GM12878 (cell line): ENCODE measurements around the gene AGBL5. TPM values are rescaled to one million over a fixed set of nuclear protein-coding genes. Genes with fewer than 3 reads are reported as not detected.

ENCODE experiments used
- ATAC-seq: fragments of 200-7000 bp; cut with Tn5 transposase; 3 replicates; pipeline ENCODE4 v1.9.1; 2020; ENCODE audit warnings: mild to moderate bottlenecking, moderate library complexity
- BruUV-seq: library from RNA; stranded (reverse); fragments of 400-500 nt; replicated peaks from 2 replicates; lab custom pipeline; 2021; lab: Mats Ljungman, UMichigan
- CTCF ChIA-PET: fragments of 300-600 bp; sonication (Branson Sonifier 250); formaldehyde crosslinking; extraction: SDS; loops from one replicate; lab custom pipeline; 2021; ENCODE audit warnings: inconsistent platforms; lab: Yijun Ruan, JAX
- POLR2A ChIA-PET: fragments of 350-600 bp; formaldehyde crosslinking; extraction: SDS; loops from one replicate; lab custom pipeline; 2021; ENCODE audit warnings: inconsistent platforms; lab: Charles Lee
- RAD21 ChIA-PET: fragments of 300-600 bp; sonication (Branson Sonifier 250); formaldehyde crosslinking; loops from one replicate; lab custom pipeline; 2023; ENCODE audit warnings: antibody characterized with exemption; ENCODE audit not compliant: unreplicated experiment; lab: Charles Lee
- SMC1A ChIA-PET: fragments of 300-600 bp; sonication (Branson Sonifier 250); formaldehyde crosslinking; loops from one replicate; lab custom pipeline; 2023; ENCODE audit not compliant: unreplicated experiment, uncharacterized antibody; lab: Charles Lee
- DNase-seq: peaks from one replicate; pipeline ENCODE4 v3.0.0-alpha.2; 2011; ENCODE audit warnings: low read depth, low spot score
- FAIRE-seq: peaks from 3 replicates; lab custom pipeline; 2011; peaks lifted over from hg19 to GRCh38; lab: Jason Lieb, UNC
- H2AFZ ChIP-seq: 2 replicates; pipeline ENCODE4 v1.6.0; 2011; ENCODE audit warnings: low read depth, low read length, control low read depth; ENCODE audit not compliant: control insufficient read depth
- H3K27ac ChIP-seq: 2 replicates; pipeline ENCODE4 v1.5.1; 2011; ENCODE audit warnings: control low read depth; ENCODE audit not compliant: control insufficient read depth, insufficient read depth
- H3K27me3 ChIP-seq, 2 experiments: replicated peaks in 1 of 2; 2 replicates each; pipeline versions ENCODE4 v1.6.0 to v1.6.1; 2011; ENCODE audit warnings: low read length in 1 of 2; ENCODE audit not compliant: control insufficient read depth in 2 of 2, insufficient read depth in 2 of 2
- H3K36me3 ChIP-seq, 2 experiments: 2 replicates each; pipeline ENCODE4 v1.5.1; 2011; ENCODE audit warnings: low read length in 1 of 2; ENCODE audit not compliant: control insufficient read depth in 2 of 2, insufficient read depth in 2 of 2
- H3K4me1 ChIP-seq: 2 replicates; pipeline ENCODE4 v1.6.1; 2011; ENCODE audit warnings: mild to moderate bottlenecking, low read length, moderate library complexity, mixed read lengths; ENCODE audit not compliant: control insufficient read depth, insufficient read depth
- H3K4me2 ChIP-seq: 2 replicates; pipeline ENCODE4 v1.6.0; 2011; ENCODE audit warnings: control low read depth; ENCODE audit not compliant: control insufficient read depth, insufficient read depth
- H3K4me3 ChIP-seq: fragments of 200-600 bp; sonication (generic); 2 replicates; pipeline ENCODE4 v1.5.1; 2016
- H3K79me2 ChIP-seq: 2 replicates; pipeline ENCODE4 v1.6.0; 2011; ENCODE audit warnings: low read length; ENCODE audit not compliant: control insufficient read depth, insufficient read depth
- H3K9ac ChIP-seq: 2 replicates; pipeline ENCODE4 v1.8.0; 2011; ENCODE audit warnings: low read length, control low read depth, mixed read lengths; ENCODE audit not compliant: control insufficient read depth, insufficient read depth
- H3K9me3 ChIP-seq: replicated peaks from 3 replicates; pipeline ENCODE4 v1.5.1; 2011; ENCODE audit warnings: mild to moderate bottlenecking, low read length; ENCODE audit not compliant: control insufficient read depth, insufficient read depth
- H4K20me1 ChIP-seq: 2 replicates; pipeline ENCODE4 v1.6.0; 2011; ENCODE audit not compliant: control insufficient read depth, insufficient read depth
- BRCA1 ChIP-seq: IDR thresholded peaks from 2 replicates; pipeline ENCODE4 v1.6.1; 2011; ENCODE audit warnings: low read depth, low read length, improper control_type of control experiment
- CUX1 ChIP-seq: IDR thresholded peaks from 2 replicates; pipeline ENCODE4 v1.6.1; 2012; ENCODE audit warnings: improper control_type of control experiment, low read depth, low read length; ENCODE audit not compliant: insufficient replicate concordance
- EGR1 ChIP-seq, 2 experiments: IDR thresholded peaks; 1 replicate in 1 of 2; 2 replicates in 1 of 2; pipeline ENCODE4 v1.6.1; 2011 to 2012; ENCODE audit warnings: low read depth in 2 of 2, low read length in 2 of 2, borderline replicate concordance in 1 of 2, mild to moderate bottlenecking in 1 of 2, moderate library complexity in 1 of 2
- MLLT1 ChIP-seq: fragments of 450-650 bp; IDR thresholded peaks from 2 replicates; pipeline ENCODE4 v1.6.1; 2016; ENCODE audit warnings: mild to moderate bottlenecking
- MTA2 ChIP-seq: fragments of 450-650 bp; IDR thresholded peaks from 2 replicates; pipeline ENCODE4 v1.6.1; 2016; ENCODE audit warnings: low read depth, mild to moderate bottlenecking, moderate library complexity
- NFXL1 ChIP-seq: fragments of 450-650 bp; IDR thresholded peaks from 2 replicates; pipeline ENCODE4 v1.6.1; 2017; ENCODE audit warnings: antibody characterized with exemption, mild to moderate bottlenecking, borderline replicate concordance
- SPI1 ChIP-seq: IDR thresholded peaks from 2 replicates; pipeline ENCODE4 v1.6.1; 2011; ENCODE audit warnings: low read depth, mild to moderate bottlenecking, low read length, moderate library complexity, borderline replicate concordance; ENCODE audit not compliant: insufficient read depth
- TCF12 ChIP-seq: IDR thresholded peaks from 2 replicates; pipeline ENCODE4 v1.6.1; 2011; ENCODE audit warnings: low read depth, mild to moderate bottlenecking, low read length
- USF1 ChIP-seq: IDR thresholded peaks from 2 replicates; pipeline ENCODE4 v1.6.1; 2011; ENCODE audit warnings: borderline replicate concordance, low read depth, mild to moderate bottlenecking, moderate library complexity, mixed read lengths, low read length; ENCODE audit not compliant: insufficient read depth; ENCODE audit errors: extremely low read length
- WGBS: methylation state at CpG from one replicate; pipeline ENCODE4 v1.1.6; 2016; ENCODE audit warnings: low lambda C conversion rate; ENCODE audit not compliant: insufficient replicate concordance, insufficient coverage; ENCODE audit errors: missing lambda C conversion rate; 5-methylcytosine and 5-hydroxymethylcytosine counted together
- in situ Hi-C: fragments of 300-500 bp; cut with MboI; formaldehyde crosslinking; loops from 9 replicates; pipeline ENCODE4 v1.14.3; 2018; ENCODE audit warnings: mixed read lengths
- intact Hi-C: fragments of 100-400 bp; cut with micrococcal nuclease; formaldehyde crosslinking; loops from one replicate; pipeline ENCODE4 v1.14.2; 2022; ENCODE audit not compliant: unreplicated experiment
- polyA plus RNA-seq, 11 experiments: library from polyadenylated mRNA; depleted of rRNA in 4 of 11; unstranded in 6 of 11; stranded (reverse) in 5 of 11; fragments of >200 nt; fragmentation: Nextera tagmentation in 4 of 11; fragmentation: Illumina TruSeq in 1 of 11; extraction: Ambion mirVana in 4 of 11; extraction: Trizol in 1 of 11; gene quantifications; 1 replicate in 1 of 11; 2 replicates in 10 of 11; pipeline versions ENCODE4 v1.2.1 to v1.2.3, GENCODE V29; 2011 to 2016; ENCODE audit warnings: inconsistent platforms in 2 of 11, missing spikeins in 2 of 11, low read depth in 1 of 11
- total RNA-seq, 4 experiments: library from RNA; depleted of rRNA in 3 of 4; stranded (reverse); fragments of >200 nt in 3 of 4; fragmentation: Illumina TruSeq in 1 of 4; extraction: Trizol in 1 of 4; gene quantifications; 2 replicates each; pipeline versions ENCODE4 v1.2.1 to v1.2.3, GENCODE V29; 2013 to 2021

Gene AGBL5
- total and polyA plus RNA-seq, 10 of the 15 experiments (the other 5 are each of a cell fraction or from before 2014, with no cell fraction given), result 1.9 to 28.5 (median 19.5) TPM

- no TSS peak for BruUV-seq
- intact Hi-C loops, result no loop called here
- Histone ChIP-seq H3K4me1 (no peaks in the 10 kb centered on the region; the same call in 1 of the 2 replicates), H4K20me1 (no peaks in the 10 kb centered on the region), H3K4me3 (no peak overlapping the region), H3K9me3 (no peaks in the 10 kb centered on the region), H3K79me2 (no peaks in the 10 kb centered on the region), H3K4me2 (no peak overlapping the region), H3K9ac (no peak overlapping the region), H2AFZ (no peak overlapping the region)
- ChIA-PET SMC1A (interaction anchor here (0.6 to 1.8 kb wide), 4 partner anchors 124 to 185 kb away, joined by 3 to 7 read pairs (median 5); no protein-coding TSS in a partner anchor), POLR2A (interaction anchor here (0.5 to 0.6 kb wide), 2 partner anchors 32 to 224 kb away, joined by 3 read pairs; no protein-coding TSS in a partner anchor)
- in situ Hi-C loops, result no loop called here
- FAIRE-seq (no peak), ATAC-seq (no peak)
- TF ChIP-seq MTA2 (no peak), MLLT1 (no peak), NFXL1 (no peak), SPI1 (no peak), CUX1 (no peak), USF1 (no peak), TCF12 (no peak), BRCA1 (no peak), EGR1 (IDR thresholded peaks at IDR 0.05; ENCODE audit: borderline replicate concordance in 1 of 2, low read depth in 2 of 2, low read length in 2 of 2) (no peak)
- TF ChIP-seq, all 136 proteins: peak for 0
- Histone ChIP-seq H3K27me3 (no peaks in the 10 kb centered on the region), H3K27ac (no peak overlapping the region), H3K36me3 (no peaks in the 10 kb centered on the region; a peak in 1 of 4 replicates)
- 75% methylated on average over 23 of the region's 24 CpGs for WGBS
- ChIA-PET RAD21 (interaction anchor here (3.3 kb wide), 1 partner anchor 133 kb away, joined by 9 read pairs; no protein-coding TSS in a partner anchor), CTCF (interaction anchor here (0.8 to 9.3 kb wide), 6 partner anchors 7 to 208 kb away, joined by 3 to 60 read pairs (median 4); no protein-coding TSS in a partner anchor)
- DNase-seq, result no peak
Measured at GRCh38 chr2:27094353-27094984, 43.0 kb downstream of the AGBL5 start.
